Tibial artery (tissue), 4 donors: ENCODE results near the gene LAMA5.

ENCODE experiments used
- DNase-seq, 2 donors: peaks; one replicate each; pipeline ENCODE4 v3.0.0-alpha.2; 2019
- H3K27ac ChIP-seq, 2 donors: fragments of 200-600 bp; sonication (generic) in 1 of 2; 1 replicate in 1 of 2; 2 replicates in 1 of 2; pipeline ENCODE4 v1.5.1; 2018 to 2019; ENCODE audit warnings: mild to moderate bottlenecking in 1 of 2
- H3K27me3 ChIP-seq, 2 donors: fragments of 200-600 bp; sonication (generic) in 1 of 2; one replicate each; pipeline versions ENCODE4 v1.5.1 to v1.6.0; 2016 to 2019
- H3K36me3 ChIP-seq, 3 donors: fragments of 200-600 bp; sonication (generic) in 2 of 3; one replicate each; pipeline ENCODE4 v1.5.1; 2016 to 2019; ENCODE audit warnings: mild to moderate bottlenecking in 2 of 3
- H3K4me1 ChIP-seq, 4 donors: fragments of 200-600 bp; sonication (generic) in 2 of 4; 1 replicate in 3 of 4; 2 replicates in 1 of 4; pipeline ENCODE4 v1.5.1; 2016 to 2019
- H3K4me3 ChIP-seq, 2 donors: fragments of 200-600 bp; sonication (generic) in 1 of 2; 1 replicate in 1 of 2; 2 replicates in 1 of 2; pipeline ENCODE4 v1.5.1; 2018 to 2019; ENCODE audit warnings: mild to moderate bottlenecking in 2 of 2
- H3K9me3 ChIP-seq, 3 donors: fragments of 200-600 bp; sonication (generic) in 1 of 3; one replicate each; pipeline ENCODE4 v1.5.1; 2016 to 2019
- CTCF ChIP-seq, 2 experiments: fragments of 200-600 bp in 1 of 2; fragments of 450-650 bp in 1 of 2; IDR thresholded peaks; one replicate each; pipeline ENCODE4 v1.5.1; 2017 to 2019; ENCODE audit warnings: antibody characterized with exemption in 2 of 2, mild to moderate bottlenecking in 1 of 2, moderate library complexity in 1 of 2
- intact Hi-C: fragments of 100-400 bp; cut with DNase I; formaldehyde crosslinking; loops from one replicate; pipeline ENCODE4 v1.15.0; 2023; ENCODE audit warnings: low total_unique reads

Gene LAMA5

GRCh38 chr20:62370807-62371587 lies 3.9 kb upstream of the LAMA5 start:
- Histone ChIP-seq H3K4me3 (no peak overlapping the region), H3K27ac (peak overlapping the region; percentile 96 to 98), H3K27me3 (no peaks in the 10 kb centered on the region), H3K9me3 (no peaks in the 10 kb centered on the region), H3K36me3 (no peaks in the 10 kb centered on the region), H3K4me1 (peaks cover 22 to 87% (median 76%) of the 10 kb centered on the region in 4 donors)
- no peak for TF ChIP-seq CTCF (IDR thresholded peaks at IDR 0.05)
- intact Hi-C loops: no loop called here
- DNase-seq: no peak

GRCh38 chr20:62370115-62370806 lies 3.1 kb upstream of the LAMA5 start:
- Histone ChIP-seq H3K36me3 (no peaks in the 10 kb centered on the region), H3K27ac (peak overlapping the region; percentile 96 to 98), H3K4me3 (no peak overlapping the region), H3K9me3 (no peaks in the 10 kb centered on the region), H3K27me3 (no peaks in the 10 kb centered on the region), H3K4me1 (peaks cover 22 to 87% (median 76%) of the 10 kb centered on the region in 4 donors)
- intact Hi-C loops: no loop called here
- TF ChIP-seq CTCF (IDR thresholded peaks at IDR 0.05): no peak
- peak in 1 of 2 donors; percentile 83 for DNase-seq

- intact Hi-C loops: no loop called here
- Histone ChIP-seq H3K27ac (peak overlapping the region; percentile 96 to 98), H3K4me1 (peaks cover 22 to 87% (median 74%) of the 10 kb centered on the region in 4 donors), H3K4me3 (no peak overlapping the region), H3K36me3 (no peaks in the 10 kb centered on the region), H3K27me3 (no peaks in the 10 kb centered on the region), H3K9me3 (no peaks in the 10 kb centered on the region)
- DNase-seq: no peak
- no peak for TF ChIP-seq CTCF (IDR thresholded peaks at IDR 0.05)
Measured at GRCh38 chr20:62369815-62370114, 2.7 kb upstream of the LAMA5 start.

- intact Hi-C loops: no loop called here
- Histone ChIP-seq H3K4me3 (peak overlapping the region; percentile 77 to 93), H3K27ac (peak overlapping the region; percentile 96 to 98), H3K27me3 (no peaks in the 10 kb centered on the region), H3K36me3 (no peaks in the 10 kb centered on the region), H3K9me3 (no peaks in the 10 kb centered on the region), H3K4me1 (peaks cover 22 to 87% (median 74%) of the 10 kb centered on the region in 4 donors)
- DNase-seq: no peak
- TF ChIP-seq CTCF (IDR thresholded peaks at IDR 0.05): peak in 1 of 2 experiments; percentile 45
Measured at GRCh38 chr20:62368976-62369814, 2.1 kb upstream of the LAMA5 start.

GRCh38 chr20:62368392-62368975 lies 1.4 kb upstream of the LAMA5 start:
- peaks cover 22 to 89% (median 77%) of the 10 kb centered on the region in 4 donors for H3K4me1 ChIP-seq
- peak overlapping the region; percentile 96 to 98 for H3K27ac ChIP-seq
- no peaks in the 10 kb centered on the region for H3K27me3 ChIP-seq
- intact Hi-C loops: no loop called here
- no peak for TF ChIP-seq CTCF (IDR thresholded peaks at IDR 0.05)
- H3K4me3 ChIP-seq: peak overlapping the region; percentile 77 to 93
- peak in 1 of 2 donors; percentile 85 for DNase-seq
- no peaks in the 10 kb centered on the region for H3K36me3 ChIP-seq
- no peaks in the 10 kb centered on the region for H3K9me3 ChIP-seq
